Measurements from ENCODE around the gene FAM107B. TPM values are rescaled to one million over a fixed set of nuclear protein-coding genes. Genes with fewer than 3 reads are reported as not detected.
A peak's percentile ranks its signal among the peaks of the same experiment; 100 is the strongest.

FAM107B gene
- total RNA-seq, 1 donor from 2014 or later: 86.2 TPM

GRCh38 chr10:14560791-14561765 is 213.6 kb downstream of the FAM107B start:
- Histone ChIP-seq H3K36me3 (no peaks in the 10 kb centered on the region), H3K4me1 (peaks cover 27% of the 10 kb centered on the region), H3K27ac (peak overlapping the region; percentile 26), H3K27me3 (no peaks in the 10 kb centered on the region), H3K4me3 (no peak overlapping the region), H3K9me3 (no peaks in the 10 kb centered on the region)
- intact Hi-C loops (cut with DNase I): no loop called here
- no peak for TF ChIP-seq CTCF (IDR thresholded peaks at IDR 0.05)
- ATAC-seq: no peak
- DNase-seq: no peak

GRCh38 chr10:14560274-14560673 is 214.4 kb downstream of the FAM107B start:
- Histone ChIP-seq H3K27ac (no peak overlapping the region), H3K9me3 (no peaks in the 10 kb centered on the region), H3K4me3 (no peak overlapping the region), H3K36me3 (no peaks in the 10 kb centered on the region), H3K27me3 (no peaks in the 10 kb centered on the region), H3K4me1 (peaks cover 30% of the 10 kb centered on the region)
- ATAC-seq: peak; percentile 72
- TF ChIP-seq CTCF (IDR thresholded peaks at IDR 0.05): peak; percentile 22
- intact Hi-C loops (cut with DNase I): no loop called here
- DNase-seq: peak; percentile 74

GRCh38 chr10:14558025-14558424 is 216.7 kb downstream of the FAM107B start:
- DNase-seq: no peak
- no peak overlapping the region for H3K27ac ChIP-seq
- ATAC-seq: no peak
- H3K9me3 ChIP-seq: no peaks in the 10 kb centered on the region
- TF ChIP-seq CTCF (IDR thresholded peaks at IDR 0.05): no peak
- H3K4me3 ChIP-seq: no peak overlapping the region
- intact Hi-C loops (cut with DNase I): no loop called here
- H3K4me1 ChIP-seq: peaks cover 47% of the 10 kb centered on the region
- H3K27me3 ChIP-seq: no peaks in the 10 kb centered on the region
- no peaks in the 10 kb centered on the region for H3K36me3 ChIP-seq

- no peaks in the 10 kb centered on the region for H3K36me3 ChIP-seq
- no peak for ATAC-seq
- intact Hi-C loops (cut with DNase I): no loop called here
- H3K4me3 ChIP-seq: no peak overlapping the region
- H3K9me3 ChIP-seq: no peaks in the 10 kb centered on the region
- peaks cover 43% of the 10 kb centered on the region for H3K4me1 ChIP-seq
- DNase-seq: no peak
- no peaks in the 10 kb centered on the region for H3K27me3 ChIP-seq
- no peak overlapping the region for H3K27ac ChIP-seq
- TF ChIP-seq CTCF (IDR thresholded peaks at IDR 0.05): no peak
These were observed 217.1 kb downstream of the FAM107B start for GRCh38 chr10:14557567-14557966.

GRCh38 chr10:14556285-14556956 is 218.3 kb downstream of the FAM107B start:
- H3K4me3 ChIP-seq: no peak overlapping the region
- H3K36me3 ChIP-seq: no peaks in the 10 kb centered on the region
- TF ChIP-seq CTCF (IDR thresholded peaks at IDR 0.05): no peak
- no peak for DNase-seq
- peaks cover 33% of the 10 kb centered on the region for H3K4me1 ChIP-seq
- intact Hi-C loops (cut with DNase I): no loop called here
- no peaks in the 10 kb centered on the region for H3K9me3 ChIP-seq
- H3K27ac ChIP-seq: peak overlapping the region; percentile 24
- H3K27me3 ChIP-seq: no peaks in the 10 kb centered on the region
- ATAC-seq: peak; percentile 77
